Ovary (tissue), 9 donors: ENCODE data around the gene COL7A1. TPM values are rescaled to one million over a fixed set of nuclear protein-coding genes. Genes with fewer than 3 reads are reported as not detected.
A peak's percentile ranks its signal among the peaks of the same experiment; 100 is the strongest.

Experiments
- DNase-seq, 5 donors: peaks; one replicate each; pipeline ENCODE4 v3.0.0-alpha.2; 2019 to 2020
- H3K27ac ChIP-seq, 2 donors: fragments of 200-600 bp; one replicate each; pipeline versions ENCODE4 v1.5.1 to v1.8.0; 2019 to 2022
- H3K27me3 ChIP-seq: fragments of 200-600 bp; one replicate; pipeline ENCODE4 v1.8.0; 2022
- H3K36me3 ChIP-seq: fragments of 200-600 bp; sonication (generic); one replicate; pipeline ENCODE4 v1.5.1; 2019
- H3K4me1 ChIP-seq: one replicate; pipeline ENCODE4 v1.8.1; 2013; ENCODE audit warnings: mild to moderate bottlenecking, moderate library complexity; ENCODE audit not compliant: insufficient read depth
- H3K4me3 ChIP-seq: fragments of 200-600 bp; sonication (generic); one replicate; pipeline ENCODE4 v1.5.1; 2017
- H3K9me3 ChIP-seq, 2 donors: fragments of 200-600 bp in 1 of 2; sonication (generic) in 1 of 2; one replicate each; pipeline versions ENCODE4 v1.5.1 to v1.8.1; 2013 to 2019; ENCODE audit warnings: mild to moderate bottlenecking in 1 of 2, moderate library complexity in 1 of 2
- CTCF ChIP-seq, 3 donors: fragments of 450-650 bp in 2 of 3; fragments of 200-600 bp in 1 of 3; IDR thresholded peaks; one replicate each; pipeline versions ENCODE4 v1.5.1 to v1.8.0; 2016 to 2022; ENCODE audit warnings: antibody characterized with exemption in 3 of 3, mild to moderate bottlenecking in 1 of 3
- EP300 ChIP-seq: sonication (generic); formaldehyde crosslinking; IDR thresholded peaks from one replicate; pipeline ENCODE4 v1.6.1; 2017; ENCODE audit warnings: antibody characterized with exemption
- POLR2A ChIP-seq: fragments of 450-650 bp; IDR thresholded peaks from one replicate; pipeline ENCODE4 v1.6.1; 2017; ENCODE audit warnings: antibody characterized with exemption, mild to moderate bottlenecking, moderate library complexity
- WGBS, 3 donors: extraction: QIAGEN DNeasy Blood & Tissue Kit in 1 of 3; methylation state at CpG; one replicate each; pipeline versions ENCODE4 v1.1.5 to v1.1.7; 2013 to 2017; 5-methylcytosine and 5-hydroxymethylcytosine counted together
- intact Hi-C, 4 donors: fragments of 100-400 bp; cut with DNase I; formaldehyde crosslinking; loops; one replicate each; pipeline versions ENCODE4 v1.11.0 to v1.15.1; 2022 to 2023
- microRNA counts: library from miRNA; unstranded; fragments of <30 nt; microRNA quantifications from one replicate; lab custom pipeline; 2016
- microRNA-seq, 3 donors: library from miRNA; unstranded; fragments of <30 nt; microRNA quantifications; one replicate each; pipeline versions ENCODE4 to v1.2.0, GENCODE V29; 2019 to 2020
- polyA plus RNA-seq, 2 donors: library from polyadenylated mRNA; stranded (reverse); fragments of 200-250 nt in 1 of 2; fragments of 350-450 nt in 1 of 2; fragmentation: Illumina TruSeq in 1 of 2; extraction: RNeasy Lipid Tissue Mini Kit (QIAGEN cat#74804) in 1 of 2; gene quantifications; one replicate each; pipeline ENCODE4 v1.2.3, GENCODE V29; 2013 to 2014
- small RNA-seq: library from RNA; depleted of rRNA; stranded (forward); fragments of <200 nt; gene quantifications from one replicate; pipeline ENCODE3, GENCODE V24; 2016
- total RNA-seq, 7 donors: library from RNA; depleted of rRNA in 2 of 7; stranded (reverse); fragments of >200 nt in 2 of 7; fragmentation: NEBNext Ultra II Directional in 3 of 7; extraction: Animal tissue kit (Norgen Biotek cat#: 25700) in 3 of 7; gene quantifications; one replicate each; pipeline versions ENCODE4 v1.1.0 to v1.2.4, GENCODE V29; 2016 to 2023
- donor health status: DM: no; HTN: no; CAD: no; lungs with moderate emphysema.
- donor health status: DM: no; HTN: no; CAD: no.
- donor health status: Bipolar disorder and iron deficiency.
- donor health status: DM: yes; HTN: yes; CAD: no.
- donor health status: DM: no; HTN: no; CAD: no.
- donor health status: DM: yes; HTN: yes; CAD: no.

COL7A1 gene
- total and polyA plus RNA-seq, 9 donors = 1.1 to 18.4 (median 8.3) TPM

DNA sequence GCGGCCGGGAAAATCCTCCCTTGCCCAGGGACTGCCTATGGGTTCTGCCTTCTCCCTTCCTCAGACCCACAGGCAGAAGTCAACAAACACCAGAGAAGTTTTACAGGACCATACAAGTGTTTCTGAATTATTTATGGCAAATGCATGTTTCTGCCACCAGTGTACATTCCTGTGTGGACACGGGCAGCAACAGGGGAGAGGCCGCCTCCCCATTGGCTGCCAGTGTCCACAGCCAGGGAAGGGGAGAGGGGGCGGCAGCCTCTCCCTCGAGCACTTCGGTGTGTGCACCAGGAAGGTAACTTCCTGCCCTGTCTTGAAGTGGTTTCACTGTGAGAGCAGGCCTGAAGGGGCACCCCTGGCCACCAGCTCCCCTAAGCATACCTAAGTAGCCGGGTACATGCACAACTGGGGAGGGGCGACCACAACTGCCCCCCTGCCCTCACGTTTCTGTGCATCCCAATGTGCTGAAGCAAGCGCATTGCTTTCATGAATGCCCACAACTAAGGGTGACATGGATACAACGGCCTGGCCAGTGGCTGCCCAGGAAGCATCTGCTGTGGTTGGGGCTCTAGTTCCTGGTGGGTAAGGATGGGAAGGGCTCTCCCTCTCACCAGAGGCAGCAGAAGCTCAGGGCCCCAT, 76.4 kb downstream of the COL7A1 start:
- intact Hi-C loops = no loop called here
- Histone ChIP-seq H3K4me1 (no peaks in the 10 kb centered on the region), H3K9me3 (no peaks in the 10 kb centered on the region), H3K27ac (no peak overlapping the region), H3K27me3 (no peaks in the 10 kb centered on the region), H3K4me3 (no peak overlapping the region), H3K36me3 (no peaks in the 10 kb centered on the region)
- TF ChIP-seq EP300 (no peak), CTCF (IDR thresholded peaks at IDR 0.05) (no peak), POLR2A (no peak)
- no peak for DNase-seq
- 68 to 71% (median 70%) methylated on average over 12 of the region's 12 CpGs for WGBS, 3 donors

DNA sequence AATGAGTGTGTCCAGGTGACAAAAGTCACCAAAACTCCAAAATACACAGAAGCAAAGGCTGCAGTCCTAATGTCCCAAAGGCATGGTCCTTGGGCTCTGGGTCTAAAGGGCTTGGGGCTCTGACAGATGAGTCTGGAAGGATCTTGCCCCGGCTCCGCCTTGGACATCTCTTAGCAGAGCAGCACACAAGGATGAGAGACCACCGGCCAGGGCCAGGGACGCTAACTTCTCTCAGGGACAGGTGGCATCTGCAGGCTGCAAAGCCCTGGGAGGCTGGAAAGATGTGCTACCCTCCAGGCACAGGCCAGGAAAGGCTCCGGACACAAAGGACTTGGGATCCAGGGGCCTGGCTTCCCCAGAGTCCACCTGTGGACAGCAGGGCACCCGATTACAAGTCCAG, 77.1 kb downstream of the COL7A1 start:
- intact Hi-C loops = no loop called here
- Histone ChIP-seq H3K27ac (no peak overlapping the region), H3K9me3 (no peaks in the 10 kb centered on the region), H3K36me3 (no peaks in the 10 kb centered on the region), H3K4me3 (no peak overlapping the region), H3K27me3 (no peaks in the 10 kb centered on the region), H3K4me1 (no peaks in the 10 kb centered on the region)
- no peak for DNase-seq
- TF ChIP-seq EP300 (no peak), POLR2A (no peak), CTCF (IDR thresholded peaks at IDR 0.05) (no peak)
- WGBS, 3 donors = 91 to 93% (median 92%) methylated on average over 6 of the region's 6 CpGs

- DNase-seq = no peak
- intact Hi-C loops = no loop called here
- WGBS, 3 donors = 78 to 88% (median 85%) methylated on average over 8 of the region's 8 CpGs
- no peak overlapping the region for H3K4me3 ChIP-seq
- no peak overlapping the region for H3K27ac ChIP-seq
- H3K36me3 ChIP-seq = no peaks in the 10 kb centered on the region
- TF ChIP-seq CTCF (IDR thresholded peaks at IDR 0.05) = no peak
- no peak for TF ChIP-seq POLR2A
- TF ChIP-seq EP300 = no peak
- H3K9me3 ChIP-seq = no peaks in the 10 kb centered on the region
- no peaks in the 10 kb centered on the region for H3K4me1 ChIP-seq
- H3K27me3 ChIP-seq = no peaks in the 10 kb centered on the region
Observed at GRCh38 chr3:48516571-48516970, 78.6 kb downstream of the COL7A1 start.

DNA sequence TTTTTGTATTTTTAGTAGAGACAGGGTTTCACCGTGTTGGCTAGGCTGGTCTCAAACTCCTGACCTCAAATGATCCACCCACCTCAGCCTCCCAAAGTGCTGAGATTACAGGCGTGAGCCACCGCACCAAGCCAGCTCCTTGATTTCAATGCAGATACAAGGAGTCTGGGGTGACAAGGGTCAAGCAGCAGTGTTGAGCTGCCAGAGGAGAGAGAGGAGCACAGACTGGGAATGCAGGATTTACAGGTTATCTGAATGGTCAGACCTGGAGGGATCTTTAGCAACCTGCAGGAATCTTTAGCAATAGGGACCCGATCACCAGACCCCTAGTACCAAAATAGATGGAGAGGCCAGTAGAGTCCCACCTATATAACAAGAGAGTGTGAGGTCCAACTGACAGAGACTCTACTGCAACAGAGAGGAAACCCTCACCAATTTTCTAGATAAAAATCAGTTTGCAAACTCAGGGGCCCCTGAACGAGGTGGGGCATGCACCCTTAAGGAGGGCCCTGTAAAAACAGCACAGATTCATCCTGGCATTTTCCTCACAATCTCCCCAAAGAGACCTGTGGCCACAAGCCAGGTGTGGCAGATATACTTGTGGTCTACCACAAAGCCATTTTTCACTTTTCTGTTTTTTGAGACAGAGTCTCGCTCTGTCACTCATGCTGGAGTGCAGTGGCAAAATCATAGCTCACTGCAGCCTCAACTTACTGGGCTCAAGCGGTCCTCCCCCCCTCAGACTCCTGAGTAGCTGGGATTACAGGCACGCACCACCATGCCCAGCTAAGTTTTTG, 80.5 kb downstream of the COL7A1 start:
- no peaks in the 10 kb centered on the region for H3K9me3 ChIP-seq
- H3K27me3 ChIP-seq = no peaks in the 10 kb centered on the region
- H3K36me3 ChIP-seq = no peaks in the 10 kb centered on the region
- no peak for TF ChIP-seq CTCF (IDR thresholded peaks at IDR 0.05)
- TF ChIP-seq EP300 = no peak
- TF ChIP-seq POLR2A = no peak
- WGBS, 3 donors = 88 to 95% (median 90%) methylated on average over 8 of the region's 8 CpGs
- no peaks in the 10 kb centered on the region for H3K4me1 ChIP-seq
- intact Hi-C loops = no loop called here
- no peak for DNase-seq
- H3K4me3 ChIP-seq = no peak overlapping the region
- H3K27ac ChIP-seq = no peak overlapping the region

MicroRNAs encoded within 50 kb of the gene (microRNA counts, 767-probe panel; counts per million panel counts)
- 530 counts per million, percentile 78 among the panel's probes with 10 or more counts for microRNA hsa-miR-711 (lab: Ali Mortazavi, UCI)

Small RNA genes within 50 kb of the gene (microRNA-seq; reads per million reads assigned to microRNA genes)
- gene MIR4793 (0 to 0.16 (median 0) reads per million in 3 donors), gene MIR6823 (0 reads per million in 3 donors), gene MIR711 (0 reads per million in 3 donors)

Small RNA genes within 50 kb of the gene (small RNA-seq; reads per million reads assigned to genes)
- gene MIR6823 = not detected

Other genes starting within 250 kb of the COL7A1 start
- under 1 TPM in 4 of 7 donors, not detected in 3; 0.22 to 0.46 (median 0.28) TPM for gene FBXW12, start 223.1 kb downstream of the COL7A1 start, total RNA-seq
- under 1 TPM in 1 of 2 donors, not detected in 1; 0.33 TPM for gene FBXW12, start 223.1 kb downstream of the COL7A1 start, polyA plus RNA-seq
- 100 to 1,000 TPM in 2 of 7 donors, 10 to 100 TPM in 5; 70.8 to 166 (median 83.7) TPM for gene PLXNB1, start 165.2 kb downstream of the COL7A1 start, total RNA-seq
- 10 to 100 TPM; 11.2 to 90.2 TPM for gene PLXNB1, start 165.2 kb downstream of the COL7A1 start, polyA plus RNA-seq
- 1 to 10 TPM; 6.3 to 8.5 (median 7.5) TPM for gene CCDC51, start 155.2 kb downstream of the COL7A1 start, total RNA-seq
- gene CCDC51, start 155.2 kb downstream of the COL7A1 start, polyA plus RNA-seq = 1 to 10 TPM; 9.1 to 9.9 TPM
- gene TMA7, start 155.1 kb downstream of the COL7A1 start, total RNA-seq = 100 to 1,000 TPM; 138 to 318 (median 199) TPM
- gene TMA7, start 155.1 kb downstream of the COL7A1 start, polyA plus RNA-seq = 100 to 1,000 TPM; 350 to 380 TPM
- 1 to 10 TPM; 3.9 to 7.9 (median 6.4) TPM for gene ATRIP, start 148.6 kb downstream of the COL7A1 start, total RNA-seq
- gene ATRIP, start 148.6 kb downstream of the COL7A1 start, polyA plus RNA-seq = 10 to 100 TPM in 1 of 2 donors, 1 to 10 TPM in 1; 6.4 to 11.4 TPM
- 100 to 1,000 TPM in 5 of 7 donors, 10 to 100 TPM in 2; 62.5 to 150 (median 138) TPM for gene SHISA5, start 91.2 kb downstream of the COL7A1 start, total RNA-seq
- gene SHISA5, start 91.2 kb downstream of the COL7A1 start, polyA plus RNA-seq = 100 to 1,000 TPM in 1 of 2 donors, 10 to 100 TPM in 1; 59.7 to 118 TPM
- 1 to 10 TPM; 3.3 to 8.0 (median 5.6) TPM for gene PFKFB4, start 38.5 kb downstream of the COL7A1 start, total RNA-seq
- 1 to 10 TPM; 2.3 to 6.3 TPM for gene PFKFB4, start 38.5 kb downstream of the COL7A1 start, polyA plus RNA-seq
- under 1 TPM in 3 of 7 donors, not detected in 4; 0.18 to 0.22 (median 0.20) TPM for gene UCN2, start 31.5 kb downstream of the COL7A1 start, total RNA-seq
- gene UCN2, start 31.5 kb downstream of the COL7A1 start, polyA plus RNA-seq = under 1 TPM in 1 of 2 donors, not detected in 1; 0.18 TPM
- 100 to 1,000 TPM; 102 to 153 (median 113) TPM for gene UQCRC1, start 14.3 kb upstream of the COL7A1 start, total RNA-seq
- gene UQCRC1, start 14.3 kb upstream of the COL7A1 start, polyA plus RNA-seq = 100 to 1,000 TPM; 118 to 141 TPM
- not detected for gene TMEM89, start 26.4 kb upstream of the COL7A1 start, total RNA-seq
- gene TMEM89, start 26.4 kb upstream of the COL7A1 start, polyA plus RNA-seq = not detected
- gene SLC26A6, start 40.1 kb upstream of the COL7A1 start, total RNA-seq = 10 to 100 TPM in 4 of 7 donors, 1 to 10 TPM in 3; 7.9 to 19.1 (median 10.5) TPM
- gene SLC26A6, start 40.1 kb upstream of the COL7A1 start, polyA plus RNA-seq = 10 to 100 TPM in 1 of 2 donors, 1 to 10 TPM in 1; 8.7 to 14.5 TPM
- 1 to 10 TPM in 3 of 7 donors, under 1 TPM in 4; 0.23 to 3.4 (median 0.92) TPM for gene CELSR3, start 67.6 kb upstream of the COL7A1 start, total RNA-seq
- gene CELSR3, start 67.6 kb upstream of the COL7A1 start, polyA plus RNA-seq = under 1 TPM; 0.48 to 0.69 TPM
- 10 to 100 TPM; 30.5 to 58.6 (median 36.3) TPM for gene NCKIPSD, start 90.6 kb upstream of the COL7A1 start, total RNA-seq
- gene NCKIPSD, start 90.6 kb upstream of the COL7A1 start, polyA plus RNA-seq = 10 to 100 TPM in 1 of 2 donors, 1 to 10 TPM in 1; 8.0 to 23.2 TPM
- gene IP6K2, start 121.9 kb upstream of the COL7A1 start, total RNA-seq = 100 to 1,000 TPM in 2 of 7 donors, 10 to 100 TPM in 5; 51.8 to 132 (median 62.5) TPM
- gene IP6K2, start 121.9 kb upstream of the COL7A1 start, polyA plus RNA-seq = 100 to 1,000 TPM; 114 to 119 TPM